Measurements from ENCODE around the gene TMCC3.

DNA sequence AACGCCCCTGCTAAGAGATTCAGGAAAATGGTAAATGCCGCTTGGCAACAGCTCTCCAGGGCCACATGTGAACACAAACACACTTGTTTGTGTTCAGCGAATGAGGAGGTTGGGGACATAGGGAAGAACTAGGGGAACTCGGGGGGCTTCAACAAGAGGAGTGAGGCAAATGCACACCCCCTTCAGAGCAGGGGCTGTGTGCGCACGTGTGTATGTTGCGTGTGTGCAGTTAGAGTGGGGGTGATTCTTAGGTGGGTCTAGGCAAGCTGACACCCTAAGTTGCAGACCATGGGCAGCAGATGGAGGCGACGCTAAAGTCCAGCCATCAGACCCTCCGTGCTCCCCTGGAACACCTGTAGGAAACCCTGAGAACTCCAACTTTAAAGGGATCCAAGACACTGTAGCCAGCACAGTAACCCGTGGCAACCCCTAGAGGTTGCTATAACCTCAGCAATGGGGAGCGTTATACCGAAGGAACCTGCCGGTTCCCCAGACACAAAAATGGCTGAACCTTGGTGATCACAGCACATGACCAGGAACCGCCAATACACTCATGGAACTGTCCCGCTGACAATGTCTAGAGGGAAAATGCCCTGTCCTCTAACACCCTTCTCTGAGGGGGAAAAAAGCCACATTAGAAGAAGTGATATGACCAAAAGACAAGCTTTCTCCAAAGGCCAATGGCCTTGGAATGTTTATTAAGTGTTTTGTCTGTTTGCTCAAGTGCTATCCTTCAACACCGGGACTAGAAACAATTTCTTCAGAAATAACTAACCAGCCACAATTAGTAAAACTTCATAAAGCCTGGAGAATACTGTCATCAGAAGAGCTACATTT is 104.2 kb downstream of the TMCC3 start:
- TF ChIP-seq CTCF (conservative IDR thresholded peaks at IDR 0.05 in 1 of 2, IDR thresholded peaks at IDR 0.05 in 1 of 2; ENCODE audit: extremely low read depth in 1 of 2, insufficient read depth in 1 of 2, low read depth in 1 of 2, low read length in 2 of 2), result peak; percentile 88 to 95
- no peak for TF ChIP-seq EZH2 (IDR thresholded peaks at IDR 0.05; ENCODE audit: borderline replicate concordance, low read length)

Measured in mammary epithelial cell (primary cell).